ENCODE data around the gene SMCO1.
"Not testable (repeated sequence)": the region's sequence is repeated elsewhere in the genome, so short reads cannot be mapped to it uniquely, and the experiment has no call there.

GRCh38 chr3:196470182-196470581 lies 45.0 kb downstream of the SMCO1 start:
- TF ChIP-seq CTCF (conservative IDR thresholded peaks at IDR 0.05; ENCODE audit: low read length); EZH2phosphoT487 (IDR thresholded peaks at IDR 0.05; ENCODE audit: borderline replicate concordance): not testable (repeated sequence)
